Activated T-helper 9 cell treated with anti-CD3 and anti-CD28 coated beads, Interleukin-2, amount 50 U/mL, for 16 hours (primary cell): ENCODE data around the gene TIAM1.

ENCODE experiments used
- DNase-seq: peaks from one replicate; pipeline ENCODE4 v3.0.0-alpha.2; 2020; ENCODE audit warnings: low read depth

Gene TIAM1

GRCh38 chr21:31343680-31344480 lies at the start of gene TIAM1:
Gene TIAM1, minus strand, starts transcription at chr21:31344261. Its CDS starts 77,289 bp downstream, at chr21:31266972.
- DNase-seq, result no peak

GRCh38 chr21:31387560-31388186 lies 43.6 kb upstream of the TIAM1 start:
- no peak for DNase-seq

DNA sequence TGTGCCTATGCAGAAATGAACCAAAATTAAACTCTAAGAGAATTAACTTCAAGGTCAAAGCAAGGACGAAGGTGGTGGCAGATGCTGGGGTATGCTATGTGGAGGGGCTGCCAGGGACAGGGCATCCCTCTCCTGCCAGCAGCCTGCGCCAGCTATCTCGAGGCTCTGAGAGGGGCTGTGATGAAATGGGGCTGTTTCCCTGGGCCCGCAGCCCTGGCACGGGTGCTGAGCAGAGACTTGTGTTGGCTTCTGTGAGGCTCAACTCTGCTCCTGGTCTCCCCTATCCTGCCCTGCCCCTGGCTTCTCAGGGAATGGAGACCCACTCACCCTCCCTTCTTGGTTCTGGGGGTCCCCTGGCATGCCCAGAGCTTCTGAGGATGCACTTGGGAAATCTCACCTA lies 41.9 kb upstream of the TIAM1 start:
- DNase-seq, result no peak

- no peak for DNase-seq
Observed at GRCh38 chr21:31383770-31384169, 39.7 kb upstream of the TIAM1 start.

DNA sequence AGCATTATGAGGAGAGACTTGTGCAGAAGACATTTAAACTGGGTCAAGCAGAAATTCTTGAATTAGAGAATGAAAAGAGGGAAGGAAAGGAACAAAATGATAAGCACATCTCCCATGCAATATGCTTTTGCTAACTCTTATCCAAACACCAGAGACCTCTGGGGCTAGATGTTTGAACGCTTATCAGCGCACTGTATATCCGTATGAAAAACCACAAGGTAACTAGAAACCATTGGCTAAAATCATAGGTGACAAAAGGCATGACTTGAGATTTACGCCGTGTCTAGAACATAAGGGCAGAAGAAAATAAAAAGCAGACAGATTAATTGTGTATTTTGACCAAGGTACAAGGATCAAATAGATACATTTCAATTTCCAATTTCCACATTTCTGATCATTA lies 38.0 kb upstream of the TIAM1 start:
- DNase-seq, result no peak

DNA sequence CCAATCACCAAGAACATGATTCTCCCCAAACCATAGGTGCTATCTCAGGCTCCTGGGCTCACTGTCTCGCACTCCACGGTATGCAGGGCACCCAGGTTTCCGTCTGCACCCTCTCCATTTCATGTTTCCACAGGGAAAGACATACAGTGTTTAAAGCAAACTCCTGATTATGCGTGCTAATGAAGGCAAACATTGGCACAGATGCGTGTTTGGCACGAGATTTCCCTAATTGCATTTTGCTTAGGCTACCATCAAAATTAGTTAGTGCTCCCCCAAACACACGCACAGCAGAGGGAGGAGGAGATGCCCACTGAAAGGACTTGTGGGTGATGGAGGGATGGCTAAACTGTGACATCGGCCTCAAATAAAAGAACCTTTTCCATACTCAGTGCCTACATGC lies 32.2 kb upstream of the TIAM1 start:
- no peak for DNase-seq

DNA sequence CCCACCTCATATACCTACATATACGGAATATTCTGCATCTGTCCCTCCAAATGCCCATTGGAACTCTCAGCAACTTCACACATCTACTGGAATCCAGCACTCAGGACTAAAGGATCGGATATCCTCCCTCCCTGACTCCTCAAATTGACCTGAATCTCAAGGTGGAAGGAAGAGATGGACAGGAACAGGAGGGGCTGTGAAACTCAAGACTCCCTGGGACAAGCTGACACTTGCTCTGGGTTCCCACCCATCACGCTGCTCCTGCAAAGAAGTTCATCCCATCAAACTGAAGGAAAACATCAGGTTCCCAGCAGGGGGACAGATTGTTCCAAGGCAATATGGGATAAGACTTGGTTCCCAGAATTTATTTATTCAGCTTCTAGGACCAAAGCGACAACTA lies 30.3 kb upstream of the TIAM1 start:
- no peak for DNase-seq

GRCh38 chr21:31372471-31372765 lies 28.4 kb upstream of the TIAM1 start:
- DNase-seq, result no peak

- DNase-seq, result no peak
Observed at GRCh38 chr21:31371715-31372470, 27.8 kb upstream of the TIAM1 start.

DNA sequence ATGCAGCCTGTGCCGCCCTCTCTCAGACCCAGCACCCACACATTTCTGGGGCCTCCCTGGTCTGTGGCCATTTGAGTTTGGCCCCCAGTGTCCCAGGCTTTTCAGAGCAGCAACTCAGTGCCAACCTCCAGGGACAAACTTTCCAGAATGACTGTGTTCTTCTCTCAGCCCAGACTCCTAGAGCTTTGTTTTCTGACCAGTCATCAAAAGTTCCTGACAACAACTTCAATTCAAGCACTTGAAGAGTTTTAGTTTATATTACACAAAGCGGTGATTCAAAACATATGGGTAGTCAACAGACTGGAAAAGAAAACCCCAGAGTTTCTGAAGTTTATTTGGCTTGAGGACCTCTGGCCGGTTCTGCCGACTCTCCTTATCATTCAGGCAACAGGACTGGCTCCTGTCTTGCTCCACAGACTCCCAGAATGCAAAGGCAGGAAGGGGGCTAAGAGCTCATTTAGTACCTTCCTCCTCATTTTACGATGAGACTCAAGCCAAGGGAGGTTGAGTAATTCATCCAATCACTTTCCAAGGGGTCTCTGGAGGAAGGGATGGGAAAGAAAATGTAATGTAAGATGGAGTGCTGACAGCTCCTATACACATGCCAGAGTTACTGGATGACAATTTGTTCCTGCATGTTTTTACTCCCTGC lies 27.0 kb upstream of the TIAM1 start:
- DNase-seq, result no peak

DNA sequence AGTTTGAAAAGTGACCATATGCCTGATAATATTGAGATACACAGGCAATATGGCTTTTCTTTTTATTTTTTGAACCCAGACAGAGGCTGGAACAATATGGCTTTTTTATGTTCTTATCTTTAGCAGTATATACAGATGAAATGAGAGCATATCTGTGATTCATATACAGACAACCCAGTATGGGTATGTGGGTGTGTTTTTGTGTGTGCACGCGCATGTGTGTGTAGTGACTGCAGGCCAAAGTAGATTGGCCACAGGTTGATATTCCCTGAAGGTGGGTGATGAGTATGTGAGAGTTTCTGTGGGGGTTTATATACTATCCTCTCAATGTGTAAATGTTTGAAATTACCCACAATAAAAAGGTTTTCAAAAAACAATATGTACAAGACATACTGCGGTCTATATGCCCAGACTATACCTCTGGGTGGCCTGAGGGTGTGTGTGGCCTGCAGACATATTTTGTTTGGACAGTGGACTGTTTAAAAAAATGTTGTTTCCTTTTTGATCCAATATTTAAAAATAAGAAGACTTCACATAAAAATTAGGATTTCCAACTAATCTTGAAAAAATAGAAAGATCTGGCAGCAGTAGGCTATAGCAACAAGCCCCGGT lies 26.3 kb upstream of the TIAM1 start:
- no peak for DNase-seq

- no peak for DNase-seq
Observed at GRCh38 chr21:31368361-31368760, 24.3 kb upstream of the TIAM1 start.

GRCh38 chr21:31367801-31368200 lies 23.7 kb upstream of the TIAM1 start:
- no peak for DNase-seq

- DNase-seq, result no peak
Observed at GRCh38 chr21:31366825-31367224, 22.8 kb upstream of the TIAM1 start.

DNA sequence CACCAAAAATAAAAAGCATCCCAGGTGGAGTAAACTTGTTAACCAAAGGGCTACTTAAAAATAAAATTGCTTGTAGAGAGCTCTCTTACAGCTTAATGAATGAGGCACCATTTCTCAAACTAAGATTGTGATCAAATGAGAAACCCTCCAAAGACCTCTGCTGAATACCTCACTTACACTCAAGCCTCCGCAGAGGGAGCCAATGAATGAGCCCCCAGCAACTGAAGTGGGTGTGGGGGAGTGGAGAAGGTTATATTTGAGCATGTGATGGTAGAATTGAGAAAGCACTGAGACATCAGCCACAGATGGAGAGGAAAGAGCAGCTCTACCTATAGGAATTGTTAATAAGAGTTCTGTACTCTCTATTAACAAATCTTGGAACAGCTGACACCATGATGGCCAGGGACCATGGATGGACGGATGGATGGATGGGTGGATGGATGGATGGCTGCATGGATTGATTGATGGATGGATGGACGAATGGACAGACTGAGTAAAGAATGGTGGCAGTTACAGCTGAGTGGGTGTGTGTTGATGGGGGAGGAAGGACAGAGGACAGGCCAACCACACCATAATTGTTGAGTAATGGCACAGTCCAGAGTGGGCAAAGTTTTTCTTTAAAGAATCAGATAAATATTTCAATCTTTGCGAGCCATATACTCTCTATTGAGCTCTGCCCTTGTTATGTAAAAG lies 20.3 kb upstream of the TIAM1 start:
- no peak for DNase-seq

DNA sequence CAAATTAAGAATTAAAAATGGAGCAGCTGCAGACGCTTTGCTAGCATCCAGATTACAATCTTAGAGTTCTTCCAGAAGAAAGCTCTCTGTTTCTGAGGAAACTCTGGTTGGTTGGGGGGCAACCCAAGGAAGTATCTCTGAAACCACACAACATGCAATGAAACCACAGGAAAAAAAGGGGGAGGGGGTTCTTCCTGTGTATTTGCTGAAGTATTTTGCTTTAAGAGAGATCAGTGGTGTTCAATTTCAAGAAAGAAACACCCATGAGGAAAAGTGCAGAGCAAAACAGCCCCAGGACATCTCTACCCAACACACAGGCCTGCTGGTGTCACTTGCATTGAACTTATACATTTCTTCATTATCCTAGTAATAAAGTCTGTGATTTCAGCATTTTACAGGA lies 19.7 kb upstream of the TIAM1 start:
- DNase-seq, result no peak

DNA sequence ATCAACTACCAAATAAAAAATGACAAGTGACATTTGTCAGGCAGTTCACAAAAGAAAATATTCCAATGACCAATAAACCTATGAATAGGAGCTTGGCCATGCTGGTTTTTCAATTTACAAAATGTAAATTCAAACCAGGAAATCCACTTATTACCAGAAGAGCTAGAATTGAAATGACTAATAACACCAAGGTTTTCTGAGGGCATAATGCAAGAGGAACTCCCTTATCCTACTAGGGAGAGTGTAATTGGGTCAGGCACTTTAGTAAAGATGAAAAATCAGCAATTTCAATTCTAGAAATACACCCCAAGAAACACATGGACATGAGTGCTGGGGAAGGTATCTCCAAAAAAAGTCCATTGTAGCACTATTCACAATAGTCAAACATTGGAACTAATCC lies 16.7 kb upstream of the TIAM1 start:
- DNase-seq, result no peak

DNA sequence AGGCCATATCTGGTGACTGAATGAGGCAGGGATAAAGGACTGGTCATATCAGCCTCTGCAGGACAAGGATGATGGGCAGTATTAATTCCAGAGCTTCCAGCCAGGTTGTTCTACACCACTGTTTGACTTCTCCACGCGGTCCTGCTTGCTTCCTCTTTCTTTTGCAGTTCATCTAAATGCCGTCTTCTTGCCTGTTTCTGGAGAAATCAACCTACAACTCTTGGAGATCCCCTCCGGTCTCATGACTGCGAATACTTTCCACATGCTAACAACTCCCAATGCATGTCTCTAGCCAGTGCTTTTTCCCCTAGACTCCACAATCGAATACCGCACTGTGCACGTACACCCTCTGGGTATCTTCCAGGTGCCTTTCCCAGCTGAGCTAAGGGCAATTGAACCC lies 14.1 kb upstream of the TIAM1 start:
- no peak for DNase-seq

DNA sequence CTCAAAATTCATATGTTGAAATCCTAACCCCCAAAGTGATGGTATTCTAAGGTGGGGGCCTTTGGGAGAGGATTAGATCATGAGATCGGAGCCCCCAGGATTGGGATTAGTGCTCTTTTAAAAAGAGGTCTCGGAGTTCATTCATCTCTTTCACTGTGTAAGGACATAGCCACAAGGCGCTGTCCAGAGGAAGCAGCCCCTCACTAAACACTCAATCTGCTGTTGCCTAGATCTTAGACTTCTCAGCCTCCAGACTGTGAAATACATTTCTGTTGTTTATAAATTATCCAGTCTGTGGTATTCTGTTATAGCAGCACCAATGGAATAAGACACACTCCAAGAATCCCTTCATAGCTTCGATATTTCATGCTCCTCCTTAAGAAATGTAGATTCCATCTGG lies 12.4 kb upstream of the TIAM1 start:
- no peak for DNase-seq

GRCh38 chr21:31354604-31355443 lies 10.8 kb upstream of the TIAM1 start:
- DNase-seq, result peak; percentile 58

DNA sequence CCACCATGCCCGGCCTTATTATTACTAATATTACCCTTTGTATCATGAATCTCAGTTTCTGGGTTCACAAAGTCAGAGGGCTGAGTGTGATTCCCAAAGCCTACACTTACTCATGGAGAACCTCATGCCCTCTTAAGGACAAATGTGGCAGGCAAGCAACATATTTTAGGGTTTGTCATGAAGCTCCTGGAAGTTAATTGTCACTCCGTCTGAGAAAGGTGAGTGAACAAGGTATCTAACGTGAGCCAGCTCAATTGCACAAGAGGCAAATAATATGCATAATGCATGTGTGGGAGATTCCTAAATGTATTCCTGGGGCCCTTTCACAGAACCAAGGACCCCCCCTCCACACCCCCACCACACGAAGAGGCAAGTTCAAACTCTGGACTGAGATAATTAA lies 10.1 kb upstream of the TIAM1 start:
- DNase-seq, result no peak
